Loucy (cell line): ENCODE data around the gene NEIL3.

Experiments used
- H2AFZ ChIP-seq: fragments of 200-600 bp; sonication (generic); 2 replicates; pipeline ENCODE4 v1.6.0; 2016; ENCODE audit warnings: antibody characterized with exemption, mild to moderate bottlenecking, low read length, moderate library complexity
- H3F3A ChIP-seq: fragments of 200-600 bp; 2 replicates; pipeline ENCODE4 v1.6.0; 2016; ENCODE audit warnings: antibody characterized with exemption, low read depth, mild to moderate bottlenecking
- H3K27me3 ChIP-seq: fragments of 200-600 bp; sonication (generic); 2 replicates; pipeline ENCODE4 v1.6.1; 2014; ENCODE audit warnings: low read length, mild to moderate bottlenecking; ENCODE audit not compliant: insufficient read depth, poor library complexity, severe bottlenecking
- H3K36me3 ChIP-seq: fragments of 200-600 bp; sonication (generic); 2 replicates; pipeline ENCODE4 v1.6.1; 2016; ENCODE audit warnings: low read length; ENCODE audit not compliant: insufficient read depth
- H3K4me1 ChIP-seq: fragments of 200-600 bp; sonication (generic); 2 replicates; pipeline ENCODE4 v1.5.1; 2014; ENCODE audit warnings: low read length, mild to moderate bottlenecking; ENCODE audit not compliant: insufficient read depth, poor library complexity, severe bottlenecking
- H3K4me2 ChIP-seq: fragments of 200-600 bp; sonication (generic); 2 replicates; pipeline ENCODE4 v1.6.0; 2014; ENCODE audit warnings: antibody characterized with exemption, low read length, low read depth, mild to moderate bottlenecking; ENCODE audit not compliant: poor library complexity, severe bottlenecking
- H3K4me3 ChIP-seq: fragments of 200-600 bp; sonication (generic); 2 replicates; pipeline ENCODE4 v1.5.1; 2014; ENCODE audit warnings: low read length, mild to moderate bottlenecking, mixed read lengths; ENCODE audit not compliant: poor library complexity, severe bottlenecking
- H3K79me2 ChIP-seq: fragments of 200-600 bp; sonication (generic); 2 replicates; pipeline ENCODE4 v1.6.1; 2014; ENCODE audit warnings: low read length; ENCODE audit not compliant: insufficient read depth
- H3K9ac ChIP-seq: fragments of 200-600 bp; sonication (generic); 2 replicates; pipeline ENCODE4 v1.6.0; 2014; ENCODE audit warnings: mild to moderate bottlenecking, low read depth, low read length, moderate library complexity; ENCODE audit not compliant: poor library complexity, severe bottlenecking
- H3K9me2 ChIP-seq: fragments of 200-600 bp; sonication (generic); replicated peaks from 2 replicates; pipeline ENCODE4 v1.6.1; 2016; ENCODE audit warnings: low read depth, low read length, mixed read lengths
- H3K9me3 ChIP-seq: fragments of 200-600 bp; sonication (generic); 2 replicates; pipeline ENCODE4 v1.6.1; 2014; ENCODE audit warnings: mild to moderate bottlenecking, antibody characterized with exemption, low read length, low read depth; ENCODE audit not compliant: insufficient read depth
- H4K20me1 ChIP-seq: fragments of 200-600 bp; sonication (generic); 2 replicates; pipeline ENCODE4 v1.6.0; 2014; ENCODE audit warnings: antibody characterized with exemption, low read length, mild to moderate bottlenecking; ENCODE audit not compliant: insufficient read depth, poor library complexity, severe bottlenecking
- EZH2phosphoT487 ChIP-seq: fragments of 200-600 bp; IDR thresholded peaks from 2 replicates; pipeline ENCODE4 v1.6.1; 2018; ENCODE audit warnings: antibody characterized with exemption, mild to moderate bottlenecking, moderate library complexity, borderline replicate concordance
- TF ChIP-seq, protein P1 (sequence below): fragments of 200-600 bp; sonication (generic); conservative IDR thresholded peaks from 2 replicates; pipeline ENCODE4 v1.5.1; 2014; ENCODE audit warnings: mild to moderate bottlenecking, antibody characterized with exemption, low read length

The NEIL3 gene

DNA sequence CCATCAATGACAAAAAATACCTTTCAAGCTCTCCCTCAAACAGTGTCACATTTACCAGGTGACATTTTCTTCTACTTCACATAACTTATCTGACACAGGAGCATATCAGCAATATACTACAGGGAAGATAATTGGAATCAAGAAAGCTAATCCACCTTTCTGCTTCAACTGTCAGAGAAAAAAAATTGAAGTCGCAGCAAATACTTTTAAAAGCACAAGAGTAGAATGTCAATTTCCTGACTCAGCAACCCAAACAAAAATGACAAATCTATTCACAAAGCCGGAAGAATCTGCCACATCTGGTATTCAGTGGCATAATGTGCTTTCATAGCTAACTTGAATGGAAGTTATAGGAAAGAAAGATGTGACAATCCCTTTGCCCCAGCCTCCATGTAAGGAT lies 95.8 kb downstream of the NEIL3 start:
- no peak for TF ChIP-seq EZH2phosphoT487
- TF ChIP-seq, protein P1, sequence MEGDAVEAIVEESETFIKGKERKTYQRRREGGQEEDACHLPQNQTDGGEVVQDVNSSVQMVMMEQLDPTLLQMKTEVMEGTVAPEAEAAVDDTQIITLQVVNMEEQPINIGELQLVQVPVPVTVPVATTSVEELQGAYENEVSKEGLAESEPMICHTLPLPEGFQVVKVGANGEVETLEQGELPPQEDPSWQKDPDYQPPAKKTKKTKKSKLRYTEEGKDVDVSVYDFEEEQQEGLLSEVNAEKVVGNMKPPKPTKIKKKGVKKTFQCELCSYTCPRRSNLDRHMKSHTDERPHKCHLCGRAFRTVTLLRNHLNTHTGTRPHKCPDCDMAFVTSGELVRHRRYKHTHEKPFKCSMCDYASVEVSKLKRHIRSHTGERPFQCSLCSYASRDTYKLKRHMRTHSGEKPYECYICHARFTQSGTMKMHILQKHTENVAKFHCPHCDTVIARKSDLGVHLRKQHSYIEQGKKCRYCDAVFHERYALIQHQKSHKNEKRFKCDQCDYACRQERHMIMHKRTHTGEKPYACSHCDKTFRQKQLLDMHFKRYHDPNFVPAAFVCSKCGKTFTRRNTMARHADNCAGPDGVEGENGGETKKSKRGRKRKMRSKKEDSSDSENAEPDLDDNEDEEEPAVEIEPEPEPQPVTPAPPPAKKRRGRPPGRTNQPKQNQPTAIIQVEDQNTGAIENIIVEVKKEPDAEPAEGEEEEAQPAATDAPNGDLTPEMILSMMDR, result no peak
- H3K36me3 ChIP-seq, result no peaks in the 10 kb centered on the region
- no peaks in the 10 kb centered on the region for H3K9me3 ChIP-seq
- no peak overlapping the region for H3K4me2 ChIP-seq
- no peaks in the 10 kb centered on the region for H3K9me2 ChIP-seq
- H3K9ac ChIP-seq, result no peak overlapping the region
- no peaks in the 10 kb centered on the region for H4K20me1 ChIP-seq
- H3K4me3 ChIP-seq, result no peak overlapping the region
- peaks cover 9% of the 10 kb centered on the region for H3K4me1 ChIP-seq
- H3F3A ChIP-seq, result no peaks in the 10 kb centered on the region
- no peaks in the 10 kb centered on the region for H3K79me2 ChIP-seq
- no peaks in the 10 kb centered on the region for H3K27me3 ChIP-seq
- no peak overlapping the region for H2AFZ ChIP-seq

DNA sequence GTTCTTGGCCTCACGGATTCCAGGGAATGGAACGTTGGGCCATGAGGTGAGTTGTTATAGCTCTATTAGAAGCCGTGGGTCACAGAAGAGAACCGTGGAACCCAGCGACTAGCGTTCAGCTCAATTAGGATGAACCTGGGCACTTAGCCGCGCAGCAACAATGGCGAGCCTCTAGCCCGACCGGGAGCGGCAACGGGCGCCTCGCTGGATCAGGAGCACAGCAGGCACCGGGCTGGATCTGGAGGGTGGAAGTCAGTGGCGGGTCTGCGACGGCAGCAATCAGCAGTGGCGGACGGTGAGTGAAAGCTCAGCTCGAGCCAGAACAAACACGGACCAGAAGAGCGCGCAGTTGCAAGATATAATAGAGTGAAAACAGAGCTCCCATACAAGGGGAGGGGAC lies 98.3 kb downstream of the NEIL3 start:
- no peaks in the 10 kb centered on the region for H3F3A ChIP-seq
- TF ChIP-seq EZH2phosphoT487, result no peak
- TF ChIP-seq, protein P1, result no peak

DNA sequence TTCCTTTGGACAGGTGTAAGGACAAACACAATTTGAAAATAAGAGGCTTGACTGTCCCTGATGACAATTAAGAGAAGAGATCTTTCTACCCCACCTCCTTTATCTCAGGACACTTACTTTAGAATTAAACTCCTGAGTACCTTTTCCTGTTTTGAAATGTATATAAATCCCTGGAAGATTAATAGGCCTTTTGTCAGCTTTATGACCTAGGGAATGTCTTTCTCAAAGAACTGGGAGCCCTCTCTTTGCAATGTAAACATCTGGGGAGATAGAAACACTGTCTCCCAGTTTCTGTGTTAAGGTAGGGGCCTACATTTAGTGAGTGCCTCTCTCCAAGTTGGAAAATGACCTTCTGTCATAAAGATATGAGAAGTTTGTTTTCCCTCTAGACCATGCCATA lies 100.9 kb downstream of the NEIL3 start:
- Histone ChIP-seq H3K4me2 (no peak overlapping the region), H3K27me3 (no peaks in the 10 kb centered on the region), H3K9me2 (no peaks in the 10 kb centered on the region), H2AFZ (no peak overlapping the region), H3K9me3 (no peaks in the 10 kb centered on the region), H3K4me1 (no peaks in the 10 kb centered on the region), H3K36me3 (no peaks in the 10 kb centered on the region), H3K9ac (no peak overlapping the region), H3K79me2 (no peaks in the 10 kb centered on the region), H3K4me3 (no peak overlapping the region), H3F3A (no peaks in the 10 kb centered on the region), H4K20me1 (no peaks in the 10 kb centered on the region)
- TF ChIP-seq, protein P1, result no peak
- TF ChIP-seq EZH2phosphoT487, result no peak

More for the DNA sequence above, 98.3 kb downstream of the NEIL3 start:
- Histone ChIP-seq H3K4me1 (no peaks in the 10 kb centered on the region), H3K4me3 (no peak overlapping the region), H3K9me3 (no peaks in the 10 kb centered on the region), H2AFZ (no peak overlapping the region), H3K9me2 (no peaks in the 10 kb centered on the region), H3K27me3 (no peaks in the 10 kb centered on the region), H3K36me3 (no peaks in the 10 kb centered on the region), H3K9ac (no peak overlapping the region), H3K79me2 (no peaks in the 10 kb centered on the region), H3K4me2 (no peak overlapping the region), H4K20me1 (no peaks in the 10 kb centered on the region)
